H54 (cell line): ENCODE measurements around the gene POLR2L.

Experiments
- DNase-seq: peaks from one replicate; pipeline ENCODE4 v3.0.0; 2011; ENCODE audit warnings: low spot score, mixed read lengths; ENCODE audit not compliant: insufficient read length
- FAIRE-seq: peaks from 3 replicates; lab custom pipeline; 2011; peaks lifted over from hg19 to GRCh38; lab: Jason Lieb, UNC
- POLR2A ChIP-seq: IDR thresholded peaks from 2 replicates; pipeline ENCODE4 v1.6.1; 2011; ENCODE audit warnings: low read depth, mild to moderate bottlenecking, low read length

The POLR2L gene

GRCh38 chr11:795634-796564 is 46.4 kb downstream of the POLR2L start:
- DNase-seq (peak; percentile 97), FAIRE-seq (no peak)
- TF ChIP-seq POLR2A, result peak; percentile 58

- FAIRE-seq, result no peak
- no peak for TF ChIP-seq POLR2A
- no peak for DNase-seq
Measured at GRCh38 chr11:794766-795633, 47.3 kb downstream of the POLR2L start.

GRCh38 chr11:794013-794765 is 48.1 kb downstream of the POLR2L start:
- TF ChIP-seq POLR2A, result no peak
- DNase-seq, result no peak
- FAIRE-seq, result no peak

GRCh38 chr11:793556-793955 is 48.8 kb downstream of the POLR2L start:
- DNase-seq, result no peak
- TF ChIP-seq POLR2A, result no peak
- no peak for FAIRE-seq

GRCh38 chr11:792873-793272 is 49.5 kb downstream of the POLR2L start:
- no peak for DNase-seq
- no peak for TF ChIP-seq POLR2A
- no peak for FAIRE-seq

GRCh38 chr11:792535-792821 is 49.9 kb downstream of the POLR2L start:
- FAIRE-seq (no peak), DNase-seq (no peak)
- no peak for TF ChIP-seq POLR2A

GRCh38 chr11:791658-792534 is 50.4 kb downstream of the POLR2L start:
- no peak for TF ChIP-seq POLR2A
- FAIRE-seq, result no peak

GRCh38 chr11:790721-791564 is 51.4 kb downstream of the POLR2L start:
- TF ChIP-seq POLR2A, result 0 out of 2 replicates have a peak, but pooled peaks have one; percentile 17
- FAIRE-seq, result no peak
- peak; percentile 90 for DNase-seq

More at GRCh38 chr11:791658-792534, 50.4 kb downstream of the POLR2L start:
- DNase-seq, result no peak

GRCh38 chr11:789943-790342 is 52.4 kb downstream of the POLR2L start, which contains the start of gene CEND1:
CEND1 (minus strand) TSS chr11:790090; CDS start chr11:788576, 1,514 bp downstream.
- DNase-seq (no peak), FAIRE-seq (no peak)

More at GRCh38 chr11:789943-790342, 52.4 kb downstream of the POLR2L start, which contains the start of gene CEND1:
- TF ChIP-seq POLR2A, result no peak
